GM12878 (cell line): Measurements from ENCODE around the gene ENPP6. TPM values are rescaled to one million over a fixed set of nuclear protein-coding genes. Genes with fewer than 3 reads are reported as not detected.

ENCODE experiments used
- ATF2 ChIP-seq: IDR thresholded peaks from 2 replicates; pipeline ENCODE4 v1.6.1; 2012; ENCODE audit warnings: low read length, inconsistent platforms
- NR2C1 ChIP-seq: fragments of 450-650 bp; IDR thresholded peaks from 2 replicates; pipeline ENCODE4 v1.6.1; 2017; ENCODE audit warnings: antibody characterized with exemption, mild to moderate bottlenecking, moderate library complexity
- PKNOX1 ChIP-seq: fragments of 450-650 bp; IDR thresholded peaks from 2 replicates; pipeline ENCODE4 v1.6.1; 2016; ENCODE audit warnings: mild to moderate bottlenecking
- PML ChIP-seq: IDR thresholded peaks from 2 replicates; pipeline ENCODE4 v1.6.1; 2012; ENCODE audit warnings: low read length, inconsistent platforms
- SRF ChIP-seq, 2 experiments: IDR thresholded peaks; 2 replicates each; pipeline ENCODE4 v1.6.1; 2011; ENCODE audit warnings: low read depth in 2 of 2, low read length in 2 of 2, mild to moderate bottlenecking in 1 of 2, moderate library complexity in 1 of 2
- STAT3 ChIP-seq: IDR thresholded peaks from 2 replicates; pipeline ENCODE4 v1.6.1; 2011; ENCODE audit warnings: low read depth, low read length, improper control_type of control experiment
- SUPT20H ChIP-seq: IDR thresholded peaks from 2 replicates; pipeline ENCODE4 v1.6.1; 2011; ENCODE audit warnings: low read depth, mild to moderate bottlenecking, low read length, moderate library complexity, borderline replicate concordance; ENCODE audit not compliant: control insufficient read depth
- TAF1 ChIP-seq: IDR thresholded peaks from 2 replicates; pipeline ENCODE4 v1.6.1; 2011; ENCODE audit warnings: mild to moderate bottlenecking, low read depth, low read length, borderline replicate concordance
- USF2 ChIP-seq: IDR thresholded peaks from 2 replicates; pipeline ENCODE4 v1.6.1; 2011; ENCODE audit warnings: low read depth, low read length, improper control_type of control experiment, borderline replicate concordance
- polyA plus RNA-seq, 11 experiments: library from polyadenylated mRNA; depleted of rRNA in 4 of 11; unstranded in 6 of 11; stranded (reverse) in 5 of 11; fragments of >200 nt; fragmentation: Nextera tagmentation in 4 of 11; fragmentation: Illumina TruSeq in 1 of 11; extraction: Ambion mirVana in 4 of 11; extraction: Trizol in 1 of 11; gene quantifications; 1 replicate in 1 of 11; 2 replicates in 10 of 11; pipeline versions ENCODE4 v1.2.1 to v1.2.3, GENCODE V29; 2011 to 2016; ENCODE audit warnings: inconsistent platforms in 2 of 11, missing spikeins in 2 of 11, low read depth in 1 of 11
- total RNA-seq, 4 experiments: library from RNA; depleted of rRNA in 3 of 4; stranded (reverse); fragments of >200 nt in 3 of 4; fragmentation: Illumina TruSeq in 1 of 4; extraction: Trizol in 1 of 4; gene quantifications; 2 replicates each; pipeline versions ENCODE4 v1.2.1 to v1.2.3, GENCODE V29; 2013 to 2021
- TF ChIP-seq, protein P1 (sequence below): IDR thresholded peaks from 2 replicates; pipeline ENCODE4 v1.6.1; 2011; ENCODE audit warnings: low read depth, mild to moderate bottlenecking, low read length, moderate library complexity, borderline replicate concordance; ENCODE audit errors: extremely low read depth
- TF ChIP-seq, protein P2 (sequence below): fragments of 450-650 bp; IDR thresholded peaks from 2 replicates; pipeline ENCODE4 v1.6.1; 2017; ENCODE audit warnings: mild to moderate bottlenecking

ENPP6 gene
- total and polyA plus RNA-seq, 10 of the 15 experiments (the other 5 are each of a cell fraction or from before 2014, with no cell fraction given) = 0.04 to 1.0 (median 0.44) TPM; not detected in 1

GRCh38 chr4:184261246-184261645 is 43.6 kb upstream of the ENPP6 start (continued):
- TF ChIP-seq ATF2 (no peak), PKNOX1 (no peak), TAF1 (no peak), NR2C1 (no peak), STAT3 (no peak), SUPT20H (no peak), USF2 (no peak), SRF (IDR thresholded peaks at IDR 0.05; ENCODE audit: low read depth in 2 of 2, low read length in 2 of 2) (no peak), PML (no peak)
- TF ChIP-seq, protein P1, sequence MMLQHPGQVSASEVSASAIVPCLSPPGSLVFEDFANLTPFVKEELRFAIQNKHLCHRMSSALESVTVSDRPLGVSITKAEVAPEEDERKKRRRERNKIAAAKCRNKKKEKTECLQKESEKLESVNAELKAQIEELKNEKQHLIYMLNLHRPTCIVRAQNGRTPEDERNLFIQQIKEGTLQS = no peak
- TF ChIP-seq, protein P2, sequence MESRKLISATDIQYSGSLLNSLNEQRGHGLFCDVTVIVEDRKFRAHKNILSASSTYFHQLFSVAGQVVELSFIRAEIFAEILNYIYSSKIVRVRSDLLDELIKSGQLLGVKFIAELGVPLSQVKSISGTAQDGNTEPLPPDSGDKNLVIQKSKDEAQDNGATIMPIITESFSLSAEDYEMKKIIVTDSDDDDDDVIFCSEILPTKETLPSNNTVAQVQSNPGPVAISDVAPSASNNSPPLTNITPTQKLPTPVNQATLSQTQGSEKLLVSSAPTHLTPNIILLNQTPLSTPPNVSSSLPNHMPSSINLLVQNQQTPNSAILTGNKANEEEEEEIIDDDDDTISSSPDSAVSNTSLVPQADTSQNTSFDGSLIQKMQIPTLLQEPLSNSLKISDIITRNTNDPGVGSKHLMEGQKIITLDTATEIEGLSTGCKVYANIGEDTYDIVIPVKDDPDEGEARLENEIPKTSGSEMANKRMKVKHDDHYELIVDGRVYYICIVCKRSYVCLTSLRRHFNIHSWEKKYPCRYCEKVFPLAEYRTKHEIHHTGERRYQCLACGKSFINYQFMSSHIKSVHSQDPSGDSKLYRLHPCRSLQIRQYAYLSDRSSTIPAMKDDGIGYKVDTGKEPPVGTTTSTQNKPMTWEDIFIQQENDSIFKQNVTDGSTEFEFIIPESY = no peak
